ENCODE data around the gene SLC26A11.
"Not testable (repeated sequence)": the region's sequence is repeated elsewhere in the genome, so short reads cannot be mapped to it uniquely, and the experiment has no call there.

The SLC26A11 gene

DNA sequence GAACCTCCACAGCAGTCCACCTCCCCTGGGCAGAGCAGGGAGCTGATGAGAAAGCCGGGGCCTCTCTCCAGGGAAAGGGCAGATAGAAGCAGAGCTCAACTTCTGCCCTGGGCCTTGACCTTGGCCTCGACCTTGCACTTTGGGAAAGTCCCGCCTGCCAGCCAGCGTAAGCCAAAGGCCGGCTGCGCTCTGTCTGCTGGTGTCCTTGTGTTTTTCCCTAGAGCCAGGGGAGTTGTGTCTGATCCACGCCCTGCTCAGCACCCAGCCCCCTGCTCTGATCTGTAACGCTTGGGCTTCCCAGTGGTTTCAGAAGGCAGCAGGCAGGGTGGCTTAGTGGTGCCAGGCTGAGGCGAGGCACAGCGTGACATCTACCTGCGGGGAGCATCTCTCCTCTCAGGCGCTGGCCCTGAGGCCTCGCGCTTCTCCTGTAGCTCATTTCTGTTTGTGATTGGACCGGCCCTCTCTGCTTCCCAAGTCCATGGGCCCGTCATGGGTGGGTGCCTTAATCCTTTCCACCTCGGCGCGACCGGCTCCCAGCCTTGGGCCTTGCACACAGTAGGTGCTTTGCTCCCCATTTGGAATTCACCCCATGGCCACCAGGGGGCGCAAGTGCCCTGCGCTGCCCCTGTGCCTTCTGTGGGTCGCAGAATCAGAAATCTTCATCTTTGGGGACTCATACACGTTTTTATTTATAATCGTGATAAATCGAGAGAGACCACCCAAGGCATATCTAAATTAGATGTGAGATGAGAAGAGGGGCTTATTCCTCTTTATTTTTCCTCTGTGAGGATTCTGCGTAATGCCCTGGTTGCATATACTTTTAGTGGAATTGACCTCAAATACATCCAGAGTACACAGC is 24.3 kb upstream of the SLC26A11 start:
- peak; percentile 33 for FAIRE-seq
- DNase-seq (ENCODE audit: insufficient read length, low spot score) = peak; percentile 44

DNA sequence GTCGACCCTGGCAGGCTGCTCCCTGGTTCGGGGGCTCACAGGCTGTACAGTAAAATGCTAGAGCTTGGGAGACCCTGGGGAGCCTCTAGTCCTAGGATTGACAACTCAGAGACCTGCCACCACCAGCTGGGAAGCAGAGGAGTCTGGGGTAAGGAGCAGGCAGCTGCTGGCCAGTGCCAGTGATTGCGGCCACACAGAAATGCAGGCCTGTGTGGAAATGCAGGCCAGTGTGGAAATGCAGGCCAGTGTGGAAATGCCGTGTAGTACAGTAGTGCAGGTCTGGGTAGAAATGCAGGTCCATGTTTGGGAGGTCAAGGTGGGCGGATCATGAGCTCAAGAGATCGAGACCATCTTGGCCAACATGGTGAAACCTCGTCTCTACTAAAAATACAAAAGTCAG is 23.6 kb upstream of the SLC26A11 start:
- no peak for FAIRE-seq
- no peak for DNase-seq (ENCODE audit: insufficient read length, low spot score)

DNA sequence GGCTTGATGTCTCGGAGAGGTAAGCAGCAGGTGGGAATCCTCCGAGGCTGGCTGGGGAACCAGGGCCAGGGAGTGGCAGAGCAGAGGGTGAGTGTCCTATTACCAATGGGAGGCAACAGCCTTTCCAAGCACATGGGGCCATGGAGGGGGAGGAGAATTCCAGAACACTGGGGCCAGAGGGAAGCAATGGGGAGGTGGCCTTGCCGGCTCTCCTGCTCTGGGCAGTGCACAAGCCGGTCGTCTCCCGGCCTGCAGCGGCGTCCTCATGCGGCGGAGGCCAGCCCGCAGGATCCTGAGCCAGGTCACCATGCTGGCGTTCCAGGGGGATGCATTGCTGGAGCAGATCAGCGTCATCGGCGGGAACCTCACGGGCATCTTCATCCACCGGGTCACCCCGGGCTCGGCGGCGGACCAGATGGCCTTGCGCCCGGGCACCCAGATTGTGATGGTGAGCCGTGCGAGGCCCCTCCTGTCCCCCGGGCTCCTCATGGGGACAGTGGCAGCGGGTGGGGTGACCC is 22.0 kb upstream of the SLC26A11 start:
- DNase-seq (ENCODE audit: insufficient read length, low spot score) (no peak), FAIRE-seq (no peak)

DNA sequence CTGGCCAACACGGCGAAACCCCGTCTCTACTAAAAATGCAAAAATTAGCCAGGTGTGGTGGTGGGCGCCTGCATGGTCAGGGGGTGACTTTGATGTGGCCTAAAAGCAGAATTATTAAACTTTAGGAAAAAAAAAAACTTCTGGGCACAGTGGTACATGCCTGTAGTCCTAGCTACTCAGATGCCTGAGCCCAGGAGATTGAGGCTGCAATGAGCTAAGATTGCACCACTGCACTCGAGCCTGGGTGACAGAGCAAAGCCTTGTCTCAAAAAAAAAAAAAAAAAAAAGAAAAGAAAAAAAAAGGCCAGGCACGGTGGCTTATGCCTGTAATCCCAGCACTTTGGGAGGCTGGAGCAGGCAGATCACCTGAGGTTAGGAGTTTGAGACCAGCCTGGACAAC is 20.9 kb upstream of the SLC26A11 start:
- FAIRE-seq; DNase-seq (ENCODE audit: insufficient read length, low spot score): not testable (repeated sequence)

DNA sequence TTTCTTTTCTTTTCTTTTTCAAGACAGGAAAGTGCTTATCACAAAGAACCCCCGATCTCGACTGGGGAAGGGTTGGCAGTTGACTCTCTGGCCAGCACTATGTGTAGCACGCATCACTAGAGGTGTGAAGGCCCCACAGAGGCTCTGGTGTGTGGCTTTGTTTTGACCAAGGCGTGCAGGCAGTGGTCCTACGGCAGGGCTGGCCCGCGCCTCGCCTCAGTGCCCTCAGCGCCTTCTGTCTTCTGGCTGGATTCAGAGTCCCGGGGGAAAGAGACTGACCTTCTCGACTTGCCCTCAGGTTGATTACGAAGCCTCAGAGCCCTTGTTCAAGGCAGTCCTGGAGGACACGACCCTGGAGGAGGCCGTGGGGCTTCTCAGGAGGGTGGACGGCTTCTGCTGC is 18.8 kb upstream of the SLC26A11 start:
- no peak for FAIRE-seq
- no peak for DNase-seq (ENCODE audit: insufficient read length, low spot score)

DNA sequence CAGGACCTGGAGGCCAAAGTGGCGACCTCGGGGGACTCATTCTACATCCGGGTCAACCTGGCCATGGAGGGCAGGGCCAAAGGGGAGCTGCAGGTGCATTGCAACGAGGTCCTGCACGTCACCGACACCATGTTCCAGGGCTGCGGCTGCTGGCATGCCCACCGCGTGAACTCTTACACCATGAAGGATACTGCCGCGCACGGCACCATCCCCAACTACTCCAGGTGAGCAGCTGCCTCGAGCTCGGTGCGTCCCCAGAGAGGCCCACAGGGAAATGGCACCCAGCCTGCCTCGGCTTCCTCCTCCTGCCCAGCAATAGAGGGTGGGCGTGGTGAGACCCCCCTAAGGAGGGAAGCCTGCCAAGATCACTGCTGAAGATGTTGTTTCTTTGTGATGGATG is 18.0 kb upstream of the SLC26A11 start:
- DNase-seq (ENCODE audit: insufficient read length, low spot score) (no peak), FAIRE-seq (no peak)

DNA sequence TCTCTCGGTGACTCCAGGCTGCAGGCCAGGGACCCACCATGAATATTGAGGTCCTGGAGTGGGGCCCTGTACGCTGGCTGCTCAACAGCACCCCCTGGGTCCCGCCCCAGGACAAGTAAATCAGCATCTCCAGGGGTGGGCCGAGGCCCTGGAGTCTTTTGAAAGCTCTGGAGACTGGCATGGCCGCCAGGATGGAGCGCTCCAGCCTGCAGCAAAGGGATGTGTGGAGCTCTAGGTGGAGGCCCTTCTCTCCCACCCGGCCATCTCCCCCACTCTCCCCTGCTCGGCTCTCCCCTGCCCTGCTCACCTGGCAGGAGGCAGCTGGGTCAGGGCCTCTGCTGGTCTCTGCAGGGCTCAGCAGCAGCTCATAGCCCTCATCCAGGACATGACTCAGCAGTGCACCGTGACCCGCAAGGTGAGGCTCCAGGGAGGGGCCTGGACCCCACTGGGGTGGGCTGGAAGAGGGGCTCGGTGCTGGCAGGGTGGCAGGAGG is 16.7 kb upstream of the SLC26A11 start:
- FAIRE-seq (no peak), DNase-seq (ENCODE audit: insufficient read length, low spot score) (no peak)

DNA sequence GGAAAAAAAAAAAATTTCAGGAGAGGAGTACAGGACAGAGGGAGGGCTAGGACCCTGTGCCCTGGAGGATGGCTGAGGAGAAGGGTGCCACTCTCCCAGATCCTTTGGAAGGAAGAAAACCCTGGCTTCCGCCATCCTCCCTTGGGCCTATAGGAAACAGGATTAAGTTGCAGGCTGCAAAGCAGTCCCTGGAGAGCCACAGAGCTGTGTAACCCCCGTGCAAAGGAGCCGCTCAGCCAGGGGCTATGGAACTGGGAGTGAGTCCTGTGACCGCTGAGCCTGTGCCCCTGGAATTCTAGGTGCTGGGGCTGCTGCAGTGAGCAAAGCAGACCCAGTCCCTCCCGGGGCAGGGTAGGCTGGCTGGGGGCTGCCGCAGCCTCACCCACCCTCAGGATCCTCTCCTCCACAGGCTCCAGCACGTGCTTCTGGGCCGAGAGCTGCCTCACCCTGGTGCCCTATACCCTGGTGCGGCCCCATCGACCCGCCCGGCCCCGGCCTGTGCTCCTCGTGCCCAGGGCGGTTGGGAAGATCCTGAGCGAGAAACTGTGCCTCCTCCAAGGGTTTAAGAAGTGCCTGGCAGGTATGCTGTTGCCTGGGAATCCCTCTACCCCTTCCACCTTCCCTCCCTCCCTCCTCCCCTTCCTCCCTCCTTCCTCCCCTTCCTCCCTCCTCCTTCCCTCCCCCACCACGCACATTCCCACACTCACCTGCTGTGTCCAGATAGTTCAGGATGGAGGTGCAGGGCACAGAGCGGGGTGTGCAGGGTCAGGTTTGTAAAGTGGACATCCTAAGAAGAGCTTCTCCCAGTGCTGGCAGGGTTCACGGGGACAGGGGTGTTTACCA is 15.4 kb upstream of the SLC26A11 start:
- DNase-seq (ENCODE audit: insufficient read length, low spot score) (no peak), FAIRE-seq (no peak)

DNA sequence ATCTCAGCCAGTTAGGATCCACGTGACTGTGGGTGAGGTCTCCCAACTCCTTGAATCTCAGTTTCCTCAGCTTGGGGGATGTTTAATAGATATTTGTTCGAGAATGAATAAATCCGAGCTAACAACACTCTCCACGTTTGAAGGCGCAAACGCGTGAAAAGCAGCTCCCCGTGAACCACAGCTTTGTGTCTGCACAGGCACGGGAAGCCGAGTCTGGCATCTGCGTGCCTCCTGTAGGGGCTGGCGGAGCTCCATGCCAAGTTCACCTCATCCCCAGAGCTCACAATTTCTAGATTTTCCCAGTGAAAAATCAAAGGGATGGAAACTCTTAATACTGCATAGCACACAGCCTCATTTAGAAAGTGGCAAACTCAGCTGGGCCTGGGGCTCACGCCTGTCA is 14.4 kb upstream of the SLC26A11 start:
- DNase-seq (ENCODE audit: insufficient read length, low spot score) (no peak), FAIRE-seq (no peak)

DNA sequence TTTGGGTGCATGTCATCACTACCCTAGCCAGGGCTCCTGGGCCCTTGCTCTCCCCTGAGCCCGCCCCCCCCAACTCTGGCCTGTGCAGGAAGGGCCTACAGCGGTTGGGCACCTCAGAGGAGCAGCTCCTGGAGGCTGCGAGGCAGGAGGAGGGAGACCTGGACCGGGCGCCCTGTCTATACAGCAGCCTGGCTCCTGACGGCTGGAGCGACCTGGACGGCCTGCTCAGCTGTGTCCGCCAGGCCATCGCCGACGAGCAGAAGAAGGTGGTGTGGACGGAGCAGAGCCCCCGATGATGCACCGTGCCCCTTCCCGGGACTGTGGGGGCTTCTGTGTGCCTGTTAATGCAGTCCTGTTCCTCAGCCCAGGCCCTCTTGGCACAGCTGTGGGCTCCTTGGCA is 12.2 kb upstream of the SLC26A11 start:
- DNase-seq (ENCODE audit: insufficient read length, low spot score) (no peak), FAIRE-seq (no peak)

DNA sequence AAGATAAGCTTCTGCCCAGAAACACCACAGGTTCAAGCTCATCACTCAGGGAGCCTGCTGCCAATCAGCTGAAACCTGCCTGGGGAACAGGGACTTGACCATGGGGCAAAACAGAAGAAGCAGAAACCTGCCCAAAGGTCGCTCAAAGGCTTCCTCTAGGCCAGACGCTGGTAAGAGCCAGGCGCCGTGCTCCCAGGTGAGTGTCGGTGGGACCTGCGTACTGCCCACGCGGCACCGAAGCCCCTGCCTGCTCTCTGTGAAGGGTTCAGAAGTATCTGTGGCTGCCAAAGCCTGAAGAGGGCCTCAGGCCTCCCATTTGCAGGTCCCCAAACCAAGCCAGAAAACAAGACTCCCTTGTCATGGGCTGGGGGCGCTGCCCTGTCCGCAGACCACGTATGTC is 10.5 kb upstream of the SLC26A11 start:
- no peak for DNase-seq (ENCODE audit: insufficient read length, low spot score)
- FAIRE-seq = no peak

DNA sequence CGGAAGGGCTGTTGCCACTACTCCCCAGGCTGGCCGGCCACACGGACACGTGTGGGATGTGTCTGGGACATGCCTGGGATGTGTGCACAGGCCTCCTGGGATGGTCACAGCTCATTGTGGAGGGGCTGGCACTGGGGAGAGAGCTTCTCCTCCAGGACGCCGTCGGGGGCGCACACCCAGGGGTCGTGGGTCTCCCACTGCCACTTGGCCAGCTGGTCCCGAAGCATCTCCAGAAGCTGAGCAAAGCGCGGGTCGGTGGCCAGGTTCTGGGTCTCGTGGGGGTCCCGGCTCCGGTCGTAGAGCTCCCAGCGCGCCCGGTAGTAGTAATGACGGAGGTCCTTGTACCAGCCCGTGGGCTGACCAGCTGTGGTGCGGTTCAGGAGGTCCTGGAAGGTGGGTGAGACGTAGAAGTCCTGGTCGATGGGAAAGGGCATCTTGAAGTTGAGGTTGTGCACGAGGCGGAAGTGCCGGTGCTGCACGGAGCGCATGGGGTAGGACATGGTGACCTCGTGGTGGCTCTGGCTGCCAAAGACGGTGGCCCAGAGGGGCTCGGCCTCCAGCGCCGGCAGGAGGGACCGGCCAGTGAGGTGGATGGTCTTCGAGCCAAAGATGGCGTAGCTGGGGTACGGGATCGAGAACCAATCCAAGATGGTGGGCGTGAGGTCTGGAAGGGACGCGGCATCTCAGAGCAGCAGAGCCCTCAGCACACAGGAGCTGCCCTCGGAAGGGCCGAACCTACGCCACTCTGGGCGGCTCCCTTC is 9.7 kb upstream of the SLC26A11 start:
- DNase-seq (ENCODE audit: insufficient read length, low spot score) (no peak), FAIRE-seq (no peak)

DNA sequence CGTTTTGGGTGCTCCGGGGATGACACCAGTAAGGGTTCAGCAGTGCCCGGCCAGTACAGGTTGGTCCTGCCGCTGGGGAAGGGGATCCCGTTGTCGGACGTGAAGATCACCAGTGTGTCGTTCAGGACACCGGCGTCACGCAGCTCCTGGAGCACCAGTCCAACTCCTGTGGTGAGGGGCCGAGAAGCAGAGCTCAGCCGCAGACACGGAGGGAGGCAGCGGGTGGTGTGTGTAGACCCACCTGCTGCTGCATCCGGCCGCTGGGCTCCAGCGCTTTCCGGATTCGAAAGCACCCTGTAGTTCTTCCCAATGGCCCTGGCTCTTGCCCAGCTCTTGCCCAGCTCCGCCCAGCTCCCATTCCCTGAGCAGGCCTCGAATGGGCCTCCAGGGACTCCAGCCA is 8.1 kb upstream of the SLC26A11 start:
- FAIRE-seq = no peak

DNA sequence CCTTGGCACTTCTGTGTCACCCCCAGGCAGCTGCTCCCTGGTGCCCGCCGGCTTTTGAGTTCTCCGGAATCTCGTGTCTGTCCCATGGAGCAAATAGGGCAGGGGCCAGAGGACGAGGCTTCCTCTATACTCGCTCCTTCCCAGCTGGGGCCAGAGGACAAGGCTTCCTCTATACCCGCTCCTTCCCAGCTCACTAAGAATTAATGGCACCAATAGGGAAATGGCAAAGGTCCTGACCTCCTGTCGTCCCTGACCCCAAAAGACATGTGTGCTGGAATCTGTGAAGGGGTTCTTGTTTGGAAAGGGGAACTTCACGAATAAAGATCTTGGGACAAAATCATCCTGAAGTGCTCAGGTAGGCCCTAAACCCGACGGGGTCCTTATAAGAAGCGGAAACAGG is 7.7 kb upstream of the SLC26A11 start:
- no peak for DNase-seq (ENCODE audit: insufficient read length, low spot score)
- no peak for FAIRE-seq

More for the DNA sequence above, 8.1 kb upstream of the SLC26A11 start:
- DNase-seq (ENCODE audit: insufficient read length, low spot score) = no peak

DNA sequence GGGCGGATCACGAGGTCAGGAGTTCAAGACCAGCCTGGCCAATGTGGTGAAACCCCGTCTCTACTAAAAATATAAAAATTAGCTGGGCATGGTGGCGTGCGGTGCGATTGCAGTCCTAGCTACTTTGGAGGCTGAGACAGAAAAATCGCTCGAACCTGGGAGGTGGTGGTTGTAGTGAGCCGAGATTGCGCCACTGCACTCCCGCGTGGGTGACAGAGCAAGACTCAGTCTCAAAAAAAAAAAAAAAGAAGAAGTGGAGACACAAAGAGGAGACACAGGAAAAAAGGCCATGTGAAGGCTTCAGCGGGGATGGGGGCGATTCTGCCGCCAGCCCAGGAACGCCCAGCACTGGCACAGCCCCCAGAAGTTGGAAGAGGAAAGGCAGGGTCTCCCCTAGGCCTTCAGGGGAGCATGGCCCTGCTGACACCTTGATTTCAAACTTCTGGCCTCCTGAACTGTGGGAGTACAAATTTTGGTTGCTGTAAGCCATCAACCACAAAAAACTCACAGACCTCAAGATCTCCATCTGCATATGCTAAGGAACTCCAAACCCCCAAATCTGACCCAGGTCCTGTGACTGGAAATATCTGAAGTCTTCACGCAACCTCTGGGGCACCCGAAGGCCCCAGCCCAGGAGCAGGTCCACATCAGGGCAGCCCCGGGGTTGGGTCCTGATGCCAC is 7.1 kb upstream of the SLC26A11 start:
- no peak for FAIRE-seq

DNA sequence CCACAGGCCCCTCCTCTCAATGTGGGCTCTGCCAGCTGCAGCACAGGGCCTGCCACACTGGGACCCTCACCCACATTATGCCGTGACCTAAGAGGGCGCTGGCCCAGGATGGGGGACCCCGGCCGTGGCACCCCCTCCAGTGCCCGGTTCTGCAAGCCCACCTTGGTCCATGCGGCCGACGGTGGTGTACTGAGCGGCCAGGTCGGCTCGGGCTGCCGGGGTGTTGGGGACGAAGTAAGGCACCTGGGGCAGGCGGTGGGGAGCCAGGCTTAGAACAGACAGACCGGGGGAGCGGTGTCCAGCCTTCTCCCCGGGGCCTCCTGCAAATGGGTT is 6.6 kb upstream of the SLC26A11 start:
- no peak for DNase-seq (ENCODE audit: insufficient read length, low spot score)
- no peak for FAIRE-seq

More for the DNA sequence above, 7.1 kb upstream of the SLC26A11 start:
- no peak for DNase-seq (ENCODE audit: insufficient read length, low spot score)

DNA sequence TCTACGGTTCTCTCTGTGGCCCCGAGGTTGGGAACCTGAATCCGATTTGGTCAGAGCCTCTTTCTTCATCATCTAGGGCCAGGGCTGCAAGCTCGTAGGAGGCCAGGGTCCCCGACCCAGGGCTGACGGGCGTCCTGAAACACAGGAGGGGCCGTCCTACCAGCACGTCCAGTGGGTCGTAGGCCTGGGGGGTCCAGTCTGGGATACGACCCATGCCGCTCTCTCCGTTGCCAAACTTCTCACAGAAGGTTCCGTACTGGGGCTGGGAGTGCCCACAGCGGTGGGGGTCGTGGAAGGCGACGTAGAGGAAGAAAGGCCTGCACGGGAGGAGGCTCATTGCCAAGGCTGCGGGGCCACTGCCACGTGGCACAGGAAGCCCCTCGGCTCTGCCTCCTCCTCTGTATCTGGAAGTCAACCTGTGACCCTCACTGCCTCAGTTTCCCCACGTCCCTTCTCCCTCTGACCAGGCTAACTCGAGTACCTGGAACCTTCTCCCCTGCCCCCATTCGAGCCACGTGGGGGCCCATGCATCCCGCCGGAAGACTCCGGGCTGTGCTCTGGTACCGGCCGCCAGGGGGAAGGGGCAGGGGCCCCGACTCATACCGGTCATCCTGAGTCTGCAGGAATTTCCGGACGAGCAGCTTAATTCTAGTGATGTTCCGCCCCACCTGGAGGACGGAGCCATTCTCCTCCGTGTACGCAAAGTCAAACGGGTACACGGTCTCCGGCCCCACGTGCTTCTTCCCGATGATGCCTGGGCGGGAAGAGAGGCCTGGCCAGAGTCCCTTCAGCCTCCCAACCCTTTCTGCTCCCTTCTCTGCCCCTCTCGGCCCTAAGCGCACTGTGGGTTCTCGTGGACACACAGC is 6.0 kb upstream of the SLC26A11 start:
- DNase-seq (ENCODE audit: insufficient read length, low spot score) (no peak), FAIRE-seq (no peak)

DNA sequence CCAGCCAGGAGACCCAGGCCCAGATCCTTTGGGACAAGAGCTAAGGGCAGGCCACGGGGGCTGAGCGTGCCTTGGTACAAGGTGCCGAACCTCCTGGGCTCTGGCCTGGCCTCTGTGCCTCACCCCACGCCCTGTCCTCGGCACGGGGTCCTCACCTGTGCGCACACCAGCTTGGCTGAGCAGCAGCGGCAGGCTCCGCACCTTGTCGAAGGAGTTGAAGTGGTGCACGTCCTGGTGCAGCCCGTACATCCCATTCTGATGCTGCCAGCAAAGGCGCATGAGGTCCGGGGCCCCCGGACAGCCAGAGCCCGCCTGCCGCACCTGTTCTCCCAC is 5.4 kb upstream of the SLC26A11 start:
- no peak for DNase-seq (ENCODE audit: insufficient read length, low spot score)
- FAIRE-seq = no peak

Data from GM19239 (cell line).